IPS-NIHi11 (cell line): ENCODE results near the gene SEMA7A.

Experiments
- DNase-seq: peaks from one replicate; pipeline ENCODE4 v3.0.0; 2012; ENCODE audit warnings: mixed read lengths, low spot score

SEMA7A gene

DNA sequence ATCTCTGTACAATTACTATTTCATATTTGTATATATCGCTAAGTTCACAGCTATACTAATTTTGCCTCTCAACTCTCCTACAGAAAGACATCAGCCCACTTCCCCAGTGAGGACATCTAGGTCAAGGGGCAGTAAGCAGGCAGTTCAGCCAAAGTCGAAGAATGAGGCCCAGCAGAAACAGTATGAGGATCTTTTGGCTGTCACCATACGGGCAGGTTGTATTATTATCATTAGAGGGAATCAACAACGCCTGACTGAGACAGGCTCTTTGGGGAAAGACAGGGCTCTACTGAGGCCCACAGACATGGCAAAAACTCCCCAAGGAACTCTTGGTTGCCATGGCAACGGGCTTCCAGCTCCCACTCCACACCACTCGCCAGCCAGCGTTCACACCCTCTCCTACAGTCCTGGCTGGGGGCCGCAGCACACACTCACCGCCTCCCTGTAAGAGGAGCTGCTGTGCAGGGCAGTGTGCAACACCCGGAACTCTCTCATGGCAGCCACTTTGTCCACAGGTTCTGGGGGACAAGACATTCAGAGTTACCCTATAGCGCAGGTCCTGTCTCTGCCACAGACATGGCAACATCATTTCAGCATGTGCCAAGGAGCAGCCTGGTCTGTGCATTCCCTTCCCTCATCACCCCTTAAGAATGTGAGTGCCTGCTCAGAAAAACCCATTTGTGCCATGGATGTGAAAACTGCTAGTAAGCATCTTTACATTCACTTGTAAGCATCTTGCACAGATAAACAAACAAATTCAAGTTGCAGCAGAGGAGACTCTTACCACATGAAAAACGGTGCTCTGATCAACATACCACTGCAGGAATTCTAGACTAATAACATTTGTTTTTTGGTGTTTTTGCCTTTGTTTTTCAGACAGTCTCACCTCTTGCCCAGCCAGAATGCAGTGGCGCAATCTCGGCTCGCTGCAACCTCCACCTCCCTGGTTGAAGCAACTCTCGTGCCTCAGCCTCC is 18.4 kb upstream of the SEMA7A start:
- DNase-seq: no peak

DNA sequence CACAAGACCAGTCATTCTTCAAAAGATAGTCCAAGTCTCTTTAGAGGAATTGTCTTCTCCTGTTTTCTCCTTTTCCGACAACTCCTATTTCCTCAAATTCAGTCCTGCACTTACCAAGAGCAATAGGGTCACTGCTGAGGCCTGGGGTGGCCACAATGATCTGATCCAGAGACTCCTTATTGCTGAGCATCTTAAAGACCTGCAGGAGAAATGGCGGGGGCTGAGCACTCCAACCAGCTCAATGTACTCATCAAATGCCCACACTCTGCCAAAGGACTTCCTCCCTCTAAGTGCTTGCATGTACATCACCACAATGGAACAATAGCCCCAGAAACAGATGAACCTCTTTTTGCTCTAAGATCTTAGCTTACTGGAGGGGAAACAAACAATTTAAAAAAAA is 17.6 kb upstream of the SEMA7A start:
- DNase-seq: no peak

DNA sequence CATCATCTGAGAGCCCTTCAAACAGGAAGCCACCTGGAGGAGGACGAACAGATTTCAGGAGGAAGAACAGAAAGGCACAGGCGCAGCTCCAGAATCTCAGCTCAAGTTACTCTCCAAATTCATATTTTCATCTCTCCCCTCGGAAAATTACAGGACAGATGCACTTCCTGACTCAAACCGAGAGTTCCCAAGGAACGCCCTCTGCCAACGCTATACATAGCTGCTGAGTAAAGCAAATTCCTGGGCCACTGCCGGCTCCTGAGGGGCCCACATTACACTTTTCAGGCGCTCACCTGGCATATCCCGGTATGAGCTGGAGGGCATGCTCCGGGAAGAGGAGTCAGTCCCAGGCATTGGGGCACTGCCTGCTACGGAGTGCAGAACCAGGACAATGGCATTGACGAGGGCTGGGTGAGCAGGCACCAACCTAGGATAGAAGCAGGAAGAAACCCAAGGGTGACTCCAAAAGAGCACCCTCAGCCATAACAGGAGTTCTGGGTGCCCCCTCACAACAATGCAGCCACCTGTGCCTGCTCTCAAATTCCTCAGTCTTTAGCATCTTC is 16.0 kb upstream of the SEMA7A start:
- DNase-seq: no peak

DNA sequence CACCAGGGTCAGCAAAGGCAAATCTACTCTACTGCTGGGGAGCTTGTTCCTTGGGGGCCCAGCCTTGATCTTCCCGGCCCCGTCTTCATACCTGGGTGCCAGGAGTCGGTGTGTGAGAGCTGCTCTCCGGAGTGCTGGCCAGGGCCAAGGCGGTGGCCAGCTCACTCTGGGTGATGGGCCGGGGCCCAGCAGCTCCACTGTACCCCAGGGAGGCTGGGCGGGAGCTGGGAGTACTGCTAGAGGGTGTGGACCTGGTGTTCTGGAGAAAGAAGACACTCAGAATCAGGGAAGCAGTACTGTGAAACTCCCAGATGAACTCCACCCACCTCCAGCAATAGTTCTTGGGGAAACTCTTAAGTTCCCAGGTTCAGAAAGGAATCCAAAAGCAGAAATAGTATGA is 15.3 kb upstream of the SEMA7A start:
- no peak for DNase-seq

DNA sequence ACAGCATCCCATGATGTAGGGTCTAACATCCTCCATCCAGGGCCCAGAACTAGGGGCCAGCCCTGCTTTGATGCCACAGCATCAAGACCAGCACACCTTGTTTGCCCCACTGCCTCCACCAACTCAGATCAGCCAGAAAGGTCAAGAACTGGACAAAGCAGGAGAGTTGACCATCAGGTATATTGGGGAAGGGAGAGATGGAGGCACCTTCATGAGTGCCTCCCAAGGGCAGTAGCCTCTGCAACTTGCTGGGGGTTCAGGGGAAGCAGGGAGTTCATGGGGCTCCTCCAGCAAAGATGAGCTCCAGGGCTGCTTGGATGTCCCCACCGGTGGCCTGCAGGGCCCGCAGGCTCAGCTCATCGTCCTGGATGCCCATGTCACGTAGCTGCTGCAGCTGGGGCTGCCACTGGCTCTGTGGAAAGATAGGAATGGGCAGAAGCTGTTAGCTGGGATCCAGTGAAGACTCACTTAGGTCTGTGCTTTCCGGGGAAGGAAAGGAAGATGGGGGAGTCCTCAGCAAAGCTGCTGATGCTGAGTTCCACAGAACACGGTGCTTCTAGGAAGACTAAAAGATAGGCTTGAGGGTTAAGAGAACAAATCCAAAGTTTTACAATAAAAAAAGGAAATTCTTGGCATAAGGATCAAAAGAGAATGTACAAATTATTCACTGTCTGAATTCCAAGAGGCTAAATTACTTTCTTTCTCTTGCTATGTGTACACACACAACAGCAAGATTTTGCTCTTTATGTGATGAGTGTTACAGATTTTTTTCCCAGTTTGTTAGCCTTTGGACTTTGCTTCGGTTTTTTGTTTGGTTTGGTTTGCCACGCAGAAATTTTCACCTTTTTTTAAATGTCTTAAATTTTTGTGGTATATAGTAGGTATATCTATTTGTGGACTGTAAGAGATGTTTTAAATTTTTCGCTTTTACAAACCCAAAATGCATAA is 12.3 kb upstream of the SEMA7A start:
- no peak for DNase-seq

DNA sequence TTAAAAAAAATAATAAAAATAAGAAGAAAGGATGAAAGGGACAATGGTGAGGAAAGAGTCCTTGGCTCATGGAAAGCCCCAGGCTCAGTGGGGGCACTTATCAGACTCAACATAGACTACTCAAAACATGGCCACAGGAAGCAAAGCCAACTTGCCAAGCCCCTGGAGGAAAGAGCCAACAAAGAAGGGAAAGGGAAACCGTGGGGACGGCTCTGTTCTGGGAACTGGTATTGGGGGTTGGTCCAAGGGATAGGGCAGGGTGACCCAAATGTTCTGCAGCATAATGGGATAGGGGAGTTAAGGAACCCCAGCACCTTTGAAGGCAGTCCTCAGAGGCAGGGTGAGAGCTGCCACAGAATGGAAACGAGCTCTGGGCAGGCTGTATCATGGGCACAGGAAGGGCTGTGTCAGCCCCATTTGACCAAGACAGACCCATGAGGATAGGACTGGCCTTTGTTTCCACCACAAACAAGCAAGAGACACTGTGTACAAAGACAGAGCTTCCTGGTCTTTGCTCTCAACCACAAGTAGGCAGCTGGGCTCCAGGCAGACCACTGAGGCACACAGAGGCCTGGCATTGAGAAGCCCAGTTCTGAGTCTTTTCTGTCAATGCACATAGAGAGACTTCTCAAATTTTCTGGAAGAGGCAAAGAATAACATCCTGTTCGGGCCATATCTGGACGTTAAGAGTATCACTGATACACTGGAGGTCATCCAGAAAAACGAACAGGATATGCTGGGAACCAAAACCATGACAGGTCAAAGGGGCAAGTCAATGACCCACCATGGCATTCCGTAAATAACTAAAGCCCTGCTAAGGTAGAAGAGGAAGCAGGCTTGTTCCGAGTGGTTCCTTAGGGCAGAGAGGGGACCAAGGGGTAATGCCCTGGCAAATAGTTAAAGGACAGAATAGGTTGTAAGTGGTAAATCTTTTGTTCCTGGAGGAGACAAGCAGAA is 10.6 kb upstream of the SEMA7A start:
- no peak for DNase-seq

DNA sequence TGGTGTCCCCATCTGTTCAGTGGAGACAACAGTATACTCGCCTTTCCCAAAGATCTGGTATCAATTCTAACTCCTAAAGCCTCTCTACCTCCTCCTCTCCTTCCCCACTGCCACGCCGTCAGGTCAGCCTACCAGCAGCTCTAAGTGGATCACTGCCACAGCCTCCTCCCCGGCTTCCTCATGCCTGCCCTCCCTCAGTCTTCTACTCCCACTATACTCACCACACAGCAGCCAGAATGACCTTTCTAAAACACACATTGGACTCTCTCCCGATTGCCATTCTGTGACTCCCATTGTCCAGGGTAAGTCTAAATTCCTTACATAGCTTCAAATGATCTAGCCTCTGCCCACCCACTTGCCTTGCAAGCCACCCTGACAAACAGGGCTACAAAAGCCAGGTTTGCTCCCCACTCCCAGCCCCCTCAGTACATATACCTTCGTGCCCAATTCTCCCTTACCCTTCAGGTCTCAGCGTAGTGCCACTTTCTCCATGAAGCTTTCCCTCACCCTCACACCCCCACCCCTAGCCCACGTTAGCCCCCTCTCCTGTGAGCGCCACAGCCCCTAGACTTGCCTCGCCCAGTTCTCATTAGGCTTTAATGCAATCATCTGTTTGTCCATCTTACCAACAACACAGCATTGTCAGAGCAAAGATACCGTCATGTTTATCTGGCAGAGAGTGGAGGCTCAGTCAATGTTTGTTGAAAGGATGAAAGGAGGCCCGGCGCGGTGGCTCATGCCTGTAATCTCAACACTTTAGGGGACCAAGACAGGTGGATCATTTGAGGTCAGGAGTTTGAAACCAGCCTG is 9.5 kb upstream of the SEMA7A start:
- no peak for DNase-seq

DNA sequence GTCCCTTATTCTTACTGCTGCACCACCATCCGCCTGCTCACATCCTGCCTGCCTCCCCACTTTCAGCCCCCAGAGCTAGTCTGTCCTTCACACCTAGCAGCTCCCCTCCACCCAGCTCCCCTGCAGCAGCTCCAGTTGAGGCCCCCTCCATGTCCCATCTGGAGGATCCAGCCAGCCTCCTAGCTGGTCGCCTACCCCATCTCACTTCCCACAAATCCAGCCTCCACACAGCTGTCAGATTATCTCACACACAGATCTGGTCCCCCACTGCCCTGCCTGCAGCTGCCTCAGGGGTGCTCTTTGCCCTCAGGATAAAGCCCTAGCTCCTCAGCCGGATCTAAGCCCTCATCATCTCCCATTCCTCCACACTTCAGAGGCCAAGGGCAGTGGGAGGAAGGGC is 8.8 kb upstream of the SEMA7A start:
- no peak for DNase-seq

DNA sequence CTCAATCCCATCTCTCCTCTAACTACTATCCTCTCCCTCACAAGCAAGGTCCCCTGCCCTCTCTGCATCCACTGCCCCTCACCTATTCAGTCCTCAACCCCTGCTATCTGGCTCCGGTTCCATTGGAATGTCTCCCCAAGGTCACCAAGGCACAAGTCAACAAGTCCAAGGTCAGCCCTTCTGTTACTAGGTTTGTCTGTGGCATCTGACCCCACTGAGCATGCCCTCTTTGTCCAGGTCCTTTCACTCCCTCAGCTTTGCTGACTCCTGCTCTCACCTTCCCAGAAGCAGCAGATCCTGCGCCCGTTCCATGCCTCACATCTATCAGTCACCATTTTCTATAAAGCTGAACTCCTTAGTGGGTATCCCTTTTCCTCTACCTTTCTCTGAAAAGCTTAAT is 8.3 kb upstream of the SEMA7A start:
- DNase-seq: no peak

DNA sequence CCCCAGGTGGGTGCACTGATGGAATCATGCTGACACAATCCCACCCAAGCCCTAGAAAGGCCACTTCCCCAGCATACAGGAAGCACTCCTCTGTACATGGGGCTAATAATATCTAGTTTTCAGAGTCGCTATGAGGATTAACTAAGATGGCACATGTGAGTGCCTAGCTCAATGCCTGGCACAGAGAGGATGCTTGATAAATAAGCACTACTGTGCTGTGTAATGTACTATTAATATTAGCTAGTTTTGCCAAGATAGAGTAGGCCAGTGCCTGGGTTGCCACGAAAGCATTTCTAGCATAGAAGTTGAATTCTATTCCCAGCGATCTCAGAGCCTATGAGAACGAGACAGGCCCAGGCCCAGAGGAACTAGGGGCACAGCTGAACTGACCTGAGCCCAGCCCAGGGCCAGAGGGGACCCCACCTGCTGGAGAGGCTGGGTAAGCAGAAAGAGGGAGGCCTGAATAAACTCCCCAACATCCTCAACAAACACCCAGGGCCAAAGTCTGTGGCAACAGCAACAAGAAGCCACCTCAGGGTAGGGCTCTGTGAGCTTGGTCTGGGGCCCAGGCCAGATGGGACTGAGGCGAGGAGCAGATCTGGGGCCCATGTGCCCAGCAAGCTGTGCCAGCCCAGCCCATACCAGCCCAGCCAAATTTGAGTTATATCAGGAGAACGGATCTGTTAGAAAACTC is 7.6 kb upstream of the SEMA7A start:
- DNase-seq: peak; percentile 26

DNA sequence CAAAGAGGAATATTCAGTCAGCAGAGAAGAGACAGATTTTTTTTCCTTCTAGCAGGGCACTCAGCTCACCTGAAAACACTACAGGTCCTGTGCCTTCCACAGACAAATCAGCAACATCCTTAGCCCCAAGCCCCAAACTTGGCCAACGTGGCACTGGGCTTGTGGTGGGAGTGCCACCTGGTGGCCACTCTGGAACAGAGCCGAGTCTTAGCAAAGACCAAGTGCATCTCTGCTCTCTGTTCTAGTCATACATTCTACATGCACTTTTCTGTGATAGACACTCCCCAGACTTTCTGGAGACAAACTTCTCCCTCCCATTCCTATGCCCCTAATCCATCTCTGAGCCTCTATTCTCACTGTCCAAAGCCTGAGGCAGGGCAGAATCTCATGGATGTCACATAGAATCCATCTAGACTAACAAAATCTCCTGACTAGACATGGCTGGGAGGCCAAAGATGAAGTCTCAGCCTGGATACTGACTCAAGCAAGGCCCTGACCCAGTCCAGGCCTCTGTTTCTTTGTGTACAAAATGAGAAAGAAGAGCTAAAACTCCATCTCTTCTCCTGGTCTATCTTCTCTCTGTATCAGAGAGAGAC is 5.1 kb upstream of the SEMA7A start:
- peak; percentile 81 for DNase-seq

DNA sequence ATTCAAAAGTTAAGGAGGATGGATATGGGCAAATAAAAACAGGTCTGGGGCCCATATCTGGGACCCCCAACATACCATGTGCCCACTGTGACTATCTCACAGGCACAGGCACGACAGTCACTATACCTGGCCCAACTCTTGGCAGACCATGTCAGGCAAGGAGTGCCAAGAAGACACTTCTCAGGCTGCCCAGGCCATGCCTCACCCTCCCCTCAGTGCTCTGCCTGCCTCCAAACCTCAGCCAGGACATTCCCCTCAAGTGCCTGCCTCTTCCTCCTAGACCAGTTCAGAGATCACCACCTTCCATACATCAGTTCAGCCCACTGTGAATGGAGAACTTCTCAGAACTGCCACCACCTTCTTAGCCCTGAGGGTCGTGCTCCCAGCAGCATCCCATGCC is 4.4 kb upstream of the SEMA7A start:
- DNase-seq: no peak

DNA sequence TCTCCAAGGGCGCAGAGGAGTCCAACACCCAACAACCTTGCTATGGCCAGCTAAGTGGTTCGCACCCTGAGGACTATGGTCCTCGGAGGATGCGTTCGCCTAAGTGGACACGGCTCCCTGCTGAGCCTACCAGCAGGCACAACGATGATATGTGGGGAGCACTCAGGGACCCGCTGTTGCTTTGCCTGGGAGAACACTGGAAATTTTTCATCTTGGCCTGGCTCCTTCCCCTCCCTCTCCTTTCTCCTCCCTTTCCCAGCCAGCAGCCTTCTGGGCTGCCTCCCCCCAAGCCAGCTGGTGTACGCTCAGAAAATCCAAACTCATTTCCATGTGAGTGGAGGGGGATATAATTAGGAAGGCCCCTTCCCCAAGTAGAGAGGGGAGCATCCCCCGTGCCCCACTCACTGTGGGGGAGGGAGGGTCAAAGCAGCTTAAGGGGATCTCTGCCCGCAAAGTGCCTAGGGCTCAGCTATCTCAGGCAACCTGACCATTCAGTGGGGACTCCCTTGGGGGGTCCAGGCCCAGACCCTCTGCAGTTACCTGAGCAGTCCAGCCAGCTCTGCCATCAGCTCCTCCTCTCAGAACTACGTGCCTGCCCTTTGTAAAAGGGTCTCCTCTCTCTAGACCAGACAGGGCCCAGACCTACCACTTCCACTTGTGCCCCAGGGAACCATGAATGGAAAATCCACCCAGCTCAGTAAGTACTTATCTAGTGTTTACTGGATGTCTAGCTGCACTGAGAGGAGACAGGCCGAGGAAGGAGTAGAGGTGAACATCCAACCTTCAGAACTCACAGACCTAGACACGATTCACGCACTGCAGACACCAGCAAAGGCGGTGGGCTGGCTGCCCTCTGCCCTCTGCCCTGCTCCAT is 742 bp upstream of the SEMA7A start:
- DNase-seq: no peak

DNA sequence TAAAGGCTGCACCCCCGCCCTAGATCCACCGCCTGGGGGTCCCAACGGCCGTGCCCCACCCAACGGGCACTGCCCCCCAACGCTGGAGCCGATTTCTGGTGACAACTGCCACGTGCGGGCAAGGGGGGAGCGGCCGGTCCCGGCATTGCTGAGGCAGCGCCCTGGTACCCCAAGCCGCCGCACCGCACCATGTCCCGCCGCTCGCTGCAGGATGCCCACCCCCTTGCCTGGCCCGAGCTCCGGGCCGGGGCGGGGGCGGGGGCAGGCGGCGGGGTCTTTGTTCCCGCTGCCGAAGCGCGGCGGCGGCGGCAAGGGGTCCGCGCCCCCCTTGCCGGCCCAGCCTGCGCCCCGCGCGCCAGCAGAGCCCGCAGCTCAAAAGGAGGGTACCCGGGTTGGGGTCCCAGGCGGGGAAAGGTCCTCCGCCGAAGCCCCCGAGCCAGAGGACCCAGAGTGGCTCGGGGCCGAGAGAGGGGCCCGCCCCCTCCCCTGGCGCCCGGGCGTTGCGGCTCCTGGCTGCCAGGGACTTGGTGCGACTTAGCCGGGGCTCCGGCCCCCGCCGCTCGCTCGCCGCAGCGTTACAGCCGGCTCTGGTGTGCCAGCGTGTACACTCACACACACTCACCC is 678 bp downstream of the SEMA7A start:
- peak; percentile 76 for DNase-seq

DNA sequence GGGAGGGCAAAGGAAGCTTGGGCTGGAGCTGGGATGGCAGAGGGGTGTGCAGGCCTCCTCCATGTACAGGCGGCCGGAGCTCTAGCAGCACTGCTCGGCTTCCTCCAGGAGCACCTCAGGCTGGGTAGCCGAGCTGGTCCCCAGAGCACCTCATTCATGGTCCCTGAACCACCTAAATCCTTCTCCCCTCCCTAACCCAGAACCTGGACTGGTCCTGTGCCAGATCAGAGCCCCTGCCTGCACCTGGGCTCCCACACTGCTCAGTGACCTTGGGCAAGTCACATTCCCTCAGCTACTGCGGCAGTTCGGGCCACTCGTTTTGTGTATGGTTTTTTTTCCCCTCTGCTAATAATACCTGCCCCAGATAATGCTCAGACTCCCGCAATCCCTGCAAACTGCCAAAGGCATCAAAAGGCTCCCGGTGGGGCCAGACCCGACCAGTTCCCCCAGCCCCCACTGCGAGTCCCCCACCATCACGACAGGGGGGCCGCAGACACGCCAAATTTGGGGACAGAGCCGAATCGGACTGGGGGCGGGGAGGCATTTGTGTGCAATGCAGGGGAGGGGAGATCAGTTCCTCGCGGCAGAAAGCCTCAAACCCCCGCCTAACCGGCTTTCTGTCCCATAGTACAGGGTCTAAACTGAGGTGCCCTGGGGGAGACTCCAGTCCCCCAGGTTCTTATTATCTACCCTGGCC is 1.3 kb downstream of the SEMA7A start:
- no peak for DNase-seq

DNA sequence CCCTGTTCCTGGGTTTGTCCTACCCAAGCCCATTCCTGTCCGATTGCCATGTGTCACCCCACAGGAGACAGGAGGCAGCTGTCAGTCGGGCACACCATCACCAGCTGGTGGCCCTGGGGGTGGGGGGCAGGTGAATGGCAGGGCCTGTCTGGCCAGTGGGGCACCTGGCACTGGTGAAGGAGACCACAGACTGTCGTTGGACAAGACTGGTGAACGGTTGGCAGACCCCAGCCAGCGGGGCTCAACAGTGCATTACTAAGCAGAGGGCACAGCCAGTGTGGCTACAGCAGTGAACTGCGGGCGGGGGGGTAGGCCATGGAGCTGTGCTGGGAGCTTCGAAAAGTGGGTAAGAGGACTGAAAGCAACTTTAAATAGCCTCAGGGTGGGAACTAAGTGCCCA is 2.1 kb downstream of the SEMA7A start:
- no peak for DNase-seq

DNA sequence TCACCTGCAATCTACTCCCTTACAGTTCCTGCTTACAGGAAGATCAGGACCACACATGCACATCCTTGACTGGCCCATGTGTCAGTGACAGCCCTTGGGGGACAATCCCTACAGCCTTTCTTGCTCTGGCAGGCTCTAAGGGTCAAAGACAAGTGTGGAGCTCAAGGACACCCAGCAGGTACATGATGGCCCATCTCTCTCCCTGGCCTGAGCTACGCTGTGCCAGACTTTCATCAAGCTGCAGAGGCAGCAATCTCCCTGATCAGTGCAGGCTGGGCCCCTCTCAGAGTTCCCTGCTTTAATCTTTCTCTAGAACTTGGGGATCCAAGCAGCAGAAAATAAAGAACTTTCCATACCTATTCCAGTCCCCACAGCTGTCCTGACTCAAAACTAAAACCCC is 2.6 kb downstream of the SEMA7A start:
- DNase-seq: no peak
